GM23338 (cell line): ENCODE data around the gene LONRF2. TPM values are rescaled to one million over a fixed set of nuclear protein-coding genes. Genes with fewer than 3 reads are reported as not detected.

Experiments
- ATAC-seq: fragments of 200-7000 bp; cut with Tn5 transposase; 3 replicates; pipeline ENCODE4 v1.9.1; 2020
- DNase-seq: peaks from one replicate; pipeline ENCODE4 v3.0.0-alpha.2; 2015; ENCODE audit warnings: low spot score
- H2AFZ ChIP-seq: fragments of 200-600 bp; sonication (generic); 2 replicates; pipeline ENCODE4 v1.8.0; 2016; ENCODE audit warnings: antibody characterized with exemption, mild to moderate bottlenecking, moderate library complexity
- H3F3A ChIP-seq: fragments of 200-600 bp; sonication (generic); replicated peaks from 2 replicates; pipeline ENCODE4 v1.8.0; 2017; ENCODE audit warnings: antibody characterized with exemption, mixed run types, low read depth
- H3K27ac ChIP-seq: fragments of 200-600 bp; sonication (generic); 2 replicates; pipeline ENCODE4 v1.6.1; 2016; ENCODE audit warnings: low read depth
- H3K27me3 ChIP-seq: fragments of 200-600 bp; sonication (generic); 2 replicates; pipeline ENCODE4 v1.8.0; 2016; ENCODE audit warnings: mild to moderate bottlenecking, mixed run types, moderate library complexity; ENCODE audit not compliant: insufficient read depth
- H3K36me3 ChIP-seq: fragments of 200-600 bp; sonication (generic); 2 replicates; pipeline ENCODE4 v1.8.0; 2016; ENCODE audit warnings: mild to moderate bottlenecking; ENCODE audit not compliant: insufficient read depth
- H3K4me1 ChIP-seq: fragments of 200-600 bp; sonication (generic); 2 replicates; pipeline ENCODE4 v1.8.0; 2016; ENCODE audit warnings: mild to moderate bottlenecking, moderate library complexity; ENCODE audit not compliant: insufficient read depth
- H3K4me2 ChIP-seq: fragments of 200-600 bp; sonication (generic); 2 replicates; pipeline ENCODE4 v1.7.1; 2017; ENCODE audit warnings: mixed run types
- H3K4me3 ChIP-seq: fragments of 200-600 bp; sonication (generic); 2 replicates; pipeline ENCODE4 v1.6.1; 2016; ENCODE audit warnings: mixed run types
- H3K79me2 ChIP-seq: fragments of 200-600 bp; sonication (generic); replicated peaks from 2 replicates; pipeline ENCODE4 v1.8.0; 2017; ENCODE audit warnings: mild to moderate bottlenecking; ENCODE audit not compliant: insufficient read depth
- H3K9me2 ChIP-seq: fragments of 200-600 bp; sonication (generic); 2 replicates; pipeline ENCODE4 v1.8.0; 2017; ENCODE audit not compliant: insufficient read depth
- H4K20me1 ChIP-seq: fragments of 200-600 bp; sonication (generic); replicated peaks from 2 replicates; pipeline ENCODE4 v1.8.0; 2017; ENCODE audit warnings: mild to moderate bottlenecking; ENCODE audit not compliant: insufficient read depth
- H3K27ac Mint-ChIP-seq: 2 replicates; pipeline ENCODE4 v1.8.0; 2020; ENCODE audit warnings: inconsistent platforms, mild to moderate bottlenecking, moderate library complexity, mixed read lengths
- H3K27me3 Mint-ChIP-seq: 3 replicates; pipeline ENCODE4 v1.8.0; 2022; ENCODE audit warnings: low read depth, mild to moderate bottlenecking, moderate library complexity, mixed read lengths, inconsistent platforms; ENCODE audit not compliant: insufficient read depth, poor library complexity
- H3K36me3 Mint-ChIP-seq: 3 replicates; pipeline ENCODE4 v1.8.0; 2021; ENCODE audit warnings: low read depth, mild to moderate bottlenecking, inconsistent platforms, moderate library complexity, mixed read lengths
- H3K4me1 Mint-ChIP-seq: 3 replicates; pipeline ENCODE4 v1.8.0; 2020; ENCODE audit warnings: mild to moderate bottlenecking, inconsistent platforms, mixed read lengths
- H3K4me3 Mint-ChIP-seq: 3 replicates; pipeline ENCODE4 v1.8.0; 2021; ENCODE audit warnings: moderate library complexity, mild to moderate bottlenecking, inconsistent platforms, mixed read lengths
- H3K9me3 Mint-ChIP-seq: 3 replicates; pipeline ENCODE4 v1.8.0; 2020; ENCODE audit warnings: moderate library complexity, mild to moderate bottlenecking, inconsistent platforms, mixed read lengths
- CTCF ChIP-seq, 2 experiments: fragments of 200-600 bp in 1 of 2; sonication (generic) in 1 of 2; conservative IDR thresholded peaks; 2 replicates each; pipeline versions ENCODE4 v1.5.1 to v1.6.1; 2016 to 2017; ENCODE audit warnings: antibody characterized with exemption in 2 of 2, low read depth in 2 of 2, mild to moderate bottlenecking in 2 of 2, moderate library complexity in 1 of 2
- ETS1 ChIP-seq: IDR thresholded peaks from 2 replicates; pipeline ENCODE4 v1.6.1; 2016; ENCODE audit warnings: antibody characterized with exemption
- EZH2 ChIP-seq: fragments of 200-600 bp; sonication (generic); IDR thresholded peaks from one replicate; pipeline ENCODE4 v1.8.0; 2017; ENCODE audit warnings: antibody characterized with exemption, mild to moderate bottlenecking, low read depth; ENCODE audit not compliant: unreplicated experiment
- JUNB ChIP-seq: IDR thresholded peaks from one replicate; pipeline ENCODE4 v1.6.1; 2016; ENCODE audit warnings: antibody characterized with exemption; ENCODE audit not compliant: unreplicated experiment
- NANOG ChIP-seq: IDR thresholded peaks from 2 replicates; pipeline ENCODE4 v1.6.1; 2016; ENCODE audit warnings: antibody characterized with exemption, borderline replicate concordance
- REST ChIP-seq: IDR thresholded peaks from one replicate; pipeline ENCODE4 v1.6.1; 2018; ENCODE audit warnings: antibody characterized with exemption; ENCODE audit not compliant: unreplicated experiment
- STAT1 ChIP-seq: IDR thresholded peaks from one replicate; pipeline ENCODE4 v1.6.1; 2016; ENCODE audit warnings: antibody characterized with exemption; ENCODE audit not compliant: unreplicated experiment
- ZNF114 ChIP-seq: fragments of 250-450 bp; sonication (Bioruptor Pico); IDR thresholded peaks from 2 replicates; pipeline ENCODE4 v1.5.0; 2020; ENCODE audit warnings: mild to moderate bottlenecking, moderate library complexity
- ZNF462 ChIP-seq: fragments of 250-450 bp; sonication (Bioruptor Pico); IDR thresholded peaks from 2 replicates; pipeline ENCODE4 v1.5.0; 2020; ENCODE audit warnings: mild to moderate bottlenecking, moderate library complexity
- polyA plus RNA-seq: library from polyadenylated mRNA; unstranded; fragments of >200 nt; fragmentation: Nextera tagmentation; extraction: Ambion mirVana; gene quantifications from 2 replicates; pipeline ENCODE4 v1.2.1, GENCODE V29; 2016
- total RNA-seq: library from RNA; depleted of rRNA; stranded (reverse); fragments of >200 nt; shearing (Covaris generic); gene quantifications from 2 replicates; pipeline ENCODE4 v1.2.3, GENCODE V29; 2014

The LONRF2 gene
- total and polyA plus RNA-seq, 2 experiments from 2014 or later, result 0.05 to 0.24 TPM

- no peak for TF ChIP-seq ETS1
- TF ChIP-seq EZH2, result no peak
- TF ChIP-seq JUNB, result no peak
- no peak for TF ChIP-seq ZNF114
- TF ChIP-seq REST, result no peak
- no peak for TF ChIP-seq CTCF (conservative IDR thresholded peaks at IDR 0.05; ENCODE audit: low read depth in 2 of 2)
- no peak for TF ChIP-seq STAT1
These were observed 36.0 kb downstream of the LONRF2 start (continued) for GRCh38 chr2:100286318-100286717.

GRCh38 chr2:100285691-100286090 lies 36.6 kb downstream of the LONRF2 start:
- Mint-ChIP-seq H3K9me3 (no peaks in the 10 kb centered on the region), H3K36me3 (no peaks in the 10 kb centered on the region), H3K4me1 (peaks cover 39% of the 10 kb centered on the region), H3K27me3 (peaks cover 4% of the 10 kb centered on the region), H3K27ac (peak overlapping the region; percentile 20), H3K4me3 (no peak overlapping the region; the same call in 2 of the 3 replicates)
- Histone ChIP-seq H4K20me1 (no peaks in the 10 kb centered on the region), H3K4me2 (peak overlapping the region; percentile 66), H3K9me2 (no peaks in the 10 kb centered on the region), H3K79me2 (no peaks in the 10 kb centered on the region), H2AFZ (peak overlapping the region; percentile 79), H3K27ac (no peak overlapping the region; the same call in 1 of the 2 replicates), H3K27me3 (no peaks in the 10 kb centered on the region), H3K4me3 (no peak overlapping the region), H3F3A (no peaks in the 10 kb centered on the region), H3K4me1 (peaks cover 30% of the 10 kb centered on the region), H3K36me3 (no peaks in the 10 kb centered on the region)
- DNase-seq (no peak), ATAC-seq (no peak)
- no peak for TF ChIP-seq ZNF462 (CRISPR knock-in tag)
- TF ChIP-seq REST, result no peak
- TF ChIP-seq NANOG, result no peak
- TF ChIP-seq STAT1, result no peak
